A673 (cell line): ENCODE results near the gene ELL.

Experiments used
- CTCF ChIP-seq: fragments of 300-800, 200-600 bp; sonication (generic); conservative IDR thresholded peaks from 2 replicates; pipeline ENCODE4 v1.5.1; 2017; ENCODE audit warnings: low read depth, mild to moderate bottlenecking, antibody characterized with exemption, low read length, moderate library complexity, mixed read lengths
- EZH2 ChIP-seq: fragments of 200-600 bp; sonication (generic); IDR thresholded peaks from 2 replicates; pipeline ENCODE4 v1.6.1; 2017; ENCODE audit warnings: borderline replicate concordance, low read depth, mild to moderate bottlenecking, mixed read lengths, antibody characterized with exemption, low read length; ENCODE audit not compliant: poor library complexity, severe bottlenecking

- TF ChIP-seq CTCF, result no peak
- TF ChIP-seq EZH2, result no peak
These were observed 88.7 kb downstream of the ELL start for GRCh38 chr19:18433015-18433691.
